HEK293T (cell line): ENCODE data around the gene BHLHE23.

Source experiments
- CTCF ChIA-PET: fragments of 350-600 bp; formaldehyde crosslinking; extraction: SDS; loops from one replicate; lab custom pipeline; 2021; ENCODE audit warnings: antibody characterized with exemption, inconsistent platforms; lab: Yijun Ruan, JAX
- POLR2A ChIA-PET: fragments of 350-600 bp; formaldehyde crosslinking; extraction: SDS; loops from one replicate; lab custom pipeline; 2020; ENCODE audit warnings: antibody characterized with exemption, inconsistent platforms; lab: Yijun Ruan, JAX
- DNase-seq: peaks from one replicate; pipeline ENCODE4 v3.0.0; 2012; ENCODE audit warnings: mixed read lengths; ENCODE audit errors: extremely low spot score
- ARNT ChIP-seq: fragments of 450-650 bp; IDR thresholded peaks from 2 replicates; pipeline ENCODE4 v1.6.1; 2017; ENCODE audit warnings: mild to moderate bottlenecking
- BHLHE40 ChIP-seq: fragments of 450-650 bp; IDR thresholded peaks from 2 replicates; pipeline ENCODE4 v1.6.1; 2016; ENCODE audit warnings: mild to moderate bottlenecking, moderate library complexity, borderline replicate concordance
- CTBP1 ChIP-seq: fragments of 450-650 bp; IDR thresholded peaks from 2 replicates; pipeline ENCODE4 v1.6.1; 2016; ENCODE audit warnings: borderline replicate concordance
- ELF4 ChIP-seq: fragments of 450-650 bp; IDR thresholded peaks from 2 replicates; pipeline ENCODE4 v1.6.1; 2017; ENCODE audit warnings: antibody characterized with exemption
- FOXA1 ChIP-seq: fragments of 450-650 bp; IDR thresholded peaks from 2 replicates; pipeline ENCODE4 v1.6.1; 2016; ENCODE audit warnings: mild to moderate bottlenecking
- FOXK2 ChIP-seq: fragments of 450-650 bp; IDR thresholded peaks from 2 replicates; pipeline ENCODE4 v1.6.1; 2016; ENCODE audit warnings: mild to moderate bottlenecking
- FOXM1 ChIP-seq: fragments of 450-650 bp; IDR thresholded peaks from 2 replicates; pipeline ENCODE4 v1.6.1; 2017; ENCODE audit warnings: mild to moderate bottlenecking, borderline replicate concordance
- HDGF ChIP-seq: fragments of 450-650 bp; IDR thresholded peaks from 2 replicates; pipeline ENCODE4 v1.6.1; 2017; ENCODE audit warnings: antibody characterized with exemption, borderline replicate concordance
- L3MBTL2 ChIP-seq: fragments of 450-650 bp; conservative IDR thresholded peaks from 2 replicates; pipeline ENCODE4 v1.6.1; 2016; ENCODE audit warnings: mild to moderate bottlenecking
- LEF1 ChIP-seq: fragments of 450-650 bp; IDR thresholded peaks from 2 replicates; pipeline ENCODE4 v1.6.1; 2017; ENCODE audit warnings: mild to moderate bottlenecking, borderline replicate concordance
- NFRKB ChIP-seq: fragments of 450-650 bp; IDR thresholded peaks from 2 replicates; pipeline ENCODE4 v1.6.1; 2016; ENCODE audit warnings: mild to moderate bottlenecking, moderate library complexity
- SP1 ChIP-seq: fragments of 450-650 bp; IDR thresholded peaks from 2 replicates; pipeline ENCODE4 v1.6.1; 2017
- SUZ12 ChIP-seq: fragments of 450-650 bp; IDR thresholded peaks from 2 replicates; pipeline ENCODE4 v1.6.1; 2016; ENCODE audit warnings: mild to moderate bottlenecking
- TARDBP ChIP-seq: fragments of 450-650 bp; IDR thresholded peaks from 2 replicates; pipeline ENCODE4 v1.6.1; 2016
- ZNF384 ChIP-seq: fragments of 450-650 bp; IDR thresholded peaks from 2 replicates; pipeline ENCODE4 v1.6.1; 2016
- TF ChIP-seq, protein P1 (sequence below): fragments of 450-650 bp; IDR thresholded peaks from 2 replicates; pipeline ENCODE4 v1.6.1; 2016

The BHLHE23 gene

GRCh38 chr20:62991863-62992262, 14.9 kb downstream of the BHLHE23 start:
- no peak for DNase-seq
- ChIA-PET POLR2A (no interaction called here), CTCF (interaction anchor here (0.5 kb wide), 1 partner anchor 99 kb away, joined by 3 read pairs; no protein-coding TSS in a partner anchor)
- TF ChIP-seq TARDBP (no peak), BHLHE40 (no peak), FOXA1 (no peak)

DNA sequence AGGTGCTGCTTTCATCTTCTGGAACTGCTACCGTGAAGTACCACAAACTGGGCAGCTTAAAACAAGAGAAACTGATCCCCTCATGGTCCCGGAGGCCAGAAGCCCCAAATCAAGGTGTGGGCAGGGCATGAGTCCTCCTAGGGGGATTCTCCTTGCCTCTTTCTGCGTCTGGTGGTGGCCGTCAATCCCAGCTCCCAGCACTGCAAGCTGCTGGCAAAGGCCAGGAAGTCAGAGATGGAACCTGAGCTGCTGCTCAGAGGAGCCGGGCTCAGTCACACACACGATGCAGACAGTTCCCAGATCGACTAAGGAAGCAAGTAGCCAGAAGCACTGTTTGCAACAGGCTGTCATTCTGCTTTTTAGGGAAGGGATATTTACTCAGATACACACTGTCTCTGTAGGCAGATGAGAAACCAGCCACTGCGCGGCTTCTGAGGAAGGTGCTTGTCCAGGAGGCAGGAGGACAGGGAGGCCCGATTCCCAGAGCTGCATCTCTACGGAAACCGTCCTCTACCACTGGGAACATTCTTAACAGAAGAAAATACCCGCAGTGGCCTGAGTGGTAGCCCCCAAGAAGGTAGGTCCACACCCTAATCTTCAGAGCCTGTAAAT, 15.5 kb downstream of the BHLHE23 start:
- DNase-seq = no peak
- TF ChIP-seq SUZ12 = no peak
- TF ChIP-seq FOXA1 = no peak
- no peak for TF ChIP-seq TARDBP
- TF ChIP-seq NFRKB = no peak
- no peak for TF ChIP-seq SP1
- no peak for TF ChIP-seq LEF1
- no peak for TF ChIP-seq FOXK2
- TF ChIP-seq ARNT = no peak
- POLR2A ChIA-PET = no interaction called here
- CTCF ChIA-PET = no interaction called here

DNA sequence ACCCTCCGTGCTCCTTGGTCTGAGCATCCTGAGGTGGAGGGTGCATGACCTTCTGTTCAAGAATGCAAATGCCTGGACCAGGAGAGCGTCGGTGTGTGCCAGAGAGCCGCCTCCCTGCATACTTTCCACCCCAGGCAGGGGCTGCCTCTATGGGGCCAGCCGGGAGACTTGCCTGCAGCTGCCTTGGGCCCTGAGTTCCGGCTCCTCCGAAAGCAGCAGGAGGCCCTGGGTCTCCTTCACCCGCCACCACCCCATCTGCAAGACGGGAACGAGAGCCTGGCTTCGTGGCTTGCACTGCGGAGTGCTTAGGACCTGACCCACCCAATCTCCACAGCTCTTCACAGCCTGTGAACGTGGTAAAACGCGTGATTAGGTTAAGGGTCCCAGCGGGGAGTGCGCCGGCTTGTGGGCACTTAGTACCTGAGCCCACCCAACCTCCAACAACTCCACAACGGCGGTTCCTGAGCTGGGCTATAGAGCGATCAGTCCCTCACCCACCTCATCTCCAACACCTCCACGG, 16.4 kb downstream of the BHLHE23 start:
- CTCF ChIA-PET = no interaction called here
- DNase-seq = no peak
- POLR2A ChIA-PET = no interaction called here
- TF ChIP-seq ELF4 = no peak
- no peak for TF ChIP-seq ARNT

DNA sequence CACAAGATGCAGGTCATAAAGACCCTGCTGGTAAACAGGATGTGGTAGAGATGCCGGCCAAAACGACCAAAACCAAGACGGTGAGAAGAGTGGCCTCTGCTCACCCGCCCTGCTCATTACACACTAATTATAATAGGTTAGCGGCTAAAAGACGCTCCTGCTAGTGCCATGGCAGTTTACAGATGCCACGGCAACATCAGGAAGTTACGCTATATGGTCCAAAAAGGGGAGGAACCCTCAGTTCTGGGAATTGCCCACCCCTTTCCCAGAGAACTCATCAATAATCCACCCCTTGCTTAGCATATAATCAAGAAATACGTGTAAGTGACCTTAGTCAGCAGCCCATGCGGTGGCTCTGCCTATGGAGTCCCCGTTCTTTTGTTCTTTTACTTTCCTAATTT, 17.6 kb downstream of the BHLHE23 start:
- DNase-seq = no peak
- TF ChIP-seq ZNF384 (no peak), BHLHE40 (no peak), FOXM1 (no peak), FOXK2 (no peak), CTBP1 (no peak), ELF4 (no peak), L3MBTL2 (no peak), ARNT (no peak), FOXA1 (no peak), HDGF (no peak), TARDBP (no peak)
- ChIA-PET POLR2A (no interaction called here), CTCF (no interaction called here)

DNA sequence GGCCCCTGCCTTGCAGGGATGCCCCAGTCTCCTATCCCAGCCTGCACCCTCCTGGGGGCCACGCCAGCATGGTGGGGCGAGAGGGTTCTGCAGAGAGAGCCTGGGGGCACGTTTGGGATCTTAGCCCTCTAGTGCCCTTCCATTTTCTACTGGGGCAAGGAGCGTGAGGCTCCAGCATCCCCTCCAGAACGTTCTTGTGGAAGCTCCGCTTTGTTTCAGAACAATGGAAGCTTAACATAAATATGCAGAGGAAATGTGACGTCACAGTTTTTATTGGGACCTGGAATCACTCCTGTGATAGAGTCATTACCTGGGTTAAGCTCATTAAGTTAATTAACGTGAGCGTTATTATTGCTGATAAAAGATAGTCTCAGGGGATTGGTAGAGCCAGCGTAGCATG, 19.6 kb downstream of the BHLHE23 start:
- POLR2A ChIA-PET = no interaction called here
- CTCF ChIA-PET = no interaction called here
- TF ChIP-seq ARNT = no peak
- TF ChIP-seq LEF1 = no peak
- no peak for TF ChIP-seq SP1
- no peak for TF ChIP-seq TARDBP
- no peak for TF ChIP-seq SUZ12
- TF ChIP-seq L3MBTL2 = no peak
- no peak for TF ChIP-seq FOXA1
- TF ChIP-seq CTBP1 = no peak
- TF ChIP-seq ELF4 = no peak
- TF ChIP-seq, protein P1, sequence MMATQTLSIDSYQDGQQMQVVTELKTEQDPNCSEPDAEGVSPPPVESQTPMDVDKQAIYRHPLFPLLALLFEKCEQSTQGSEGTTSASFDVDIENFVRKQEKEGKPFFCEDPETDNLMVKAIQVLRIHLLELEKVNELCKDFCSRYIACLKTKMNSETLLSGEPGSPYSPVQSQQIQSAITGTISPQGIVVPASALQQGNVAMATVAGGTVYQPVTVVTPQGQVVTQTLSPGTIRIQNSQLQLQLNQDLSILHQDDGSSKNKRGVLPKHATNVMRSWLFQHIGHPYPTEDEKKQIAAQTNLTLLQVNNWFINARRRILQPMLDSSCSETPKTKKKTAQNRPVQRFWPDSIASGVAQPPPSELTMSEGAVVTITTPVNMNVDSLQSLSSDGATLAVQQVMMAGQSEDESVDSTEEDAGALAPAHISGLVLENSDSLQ = no peak
- TF ChIP-seq NFRKB = no peak
- TF ChIP-seq HDGF = no peak
- no peak for TF ChIP-seq ZNF384
- no peak for DNase-seq

DNA sequence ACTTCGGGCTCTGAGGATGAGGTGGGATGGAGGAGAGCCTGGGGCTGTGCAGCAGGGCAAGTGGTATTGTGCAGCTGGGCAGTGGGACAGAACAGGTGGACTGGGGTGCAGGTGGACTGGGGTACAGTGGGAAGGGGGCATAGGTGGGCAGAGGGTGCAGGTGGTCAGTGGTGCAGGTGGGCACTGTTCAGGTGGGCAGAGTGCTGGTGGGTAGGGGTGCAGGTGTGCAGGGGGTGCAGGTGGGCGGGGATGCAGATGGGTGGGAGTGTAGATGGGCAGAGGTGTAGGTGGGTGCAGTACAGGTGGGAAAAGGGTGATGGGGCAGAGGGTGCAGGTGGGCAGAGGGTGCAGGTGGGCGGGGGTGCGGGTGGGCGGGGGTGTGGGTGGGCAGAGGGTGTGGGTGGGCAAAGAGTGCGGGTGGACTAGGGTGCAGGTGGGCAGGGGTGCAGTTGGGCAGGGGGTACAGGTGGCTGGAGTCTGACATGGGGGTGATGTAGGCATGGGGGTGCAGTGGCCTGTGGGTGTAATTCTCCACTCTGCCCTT, 20.4 kb downstream of the BHLHE23 start:
- POLR2A ChIA-PET = no interaction called here
- no peak for DNase-seq
- TF ChIP-seq LEF1 (no peak), L3MBTL2 (no peak)
- CTCF ChIA-PET = no interaction called here

DNA sequence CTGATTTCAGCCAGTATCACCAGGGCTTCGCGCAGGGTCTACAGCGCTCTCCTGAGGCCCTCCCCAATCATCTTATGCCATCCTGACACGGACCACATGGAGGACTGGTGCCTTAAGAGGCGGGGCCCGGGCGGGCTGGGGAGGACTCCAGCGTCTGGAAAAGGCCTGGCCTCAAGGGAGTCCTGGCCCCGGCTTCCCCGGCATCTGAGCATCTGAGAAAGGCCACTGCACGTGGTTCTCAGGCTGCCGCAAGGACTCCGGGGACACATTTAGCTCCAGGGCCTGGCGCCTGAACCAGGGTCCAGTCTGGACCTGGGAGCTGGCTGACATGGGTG, 21.4 kb downstream of the BHLHE23 start:
- POLR2A ChIA-PET = no interaction called here
- no peak for TF ChIP-seq TARDBP
- TF ChIP-seq FOXM1 = no peak
- no peak for TF ChIP-seq FOXK2
- TF ChIP-seq L3MBTL2 = no peak
- TF ChIP-seq, protein P1 = no peak
- TF ChIP-seq ZNF384 = no peak
- TF ChIP-seq FOXA1 = no peak
- TF ChIP-seq SUZ12 = no peak
- TF ChIP-seq BHLHE40 = no peak
- TF ChIP-seq LEF1 = no peak
- no peak for TF ChIP-seq ELF4
- no peak for TF ChIP-seq HDGF
- no peak for TF ChIP-seq CTBP1
- no peak for TF ChIP-seq NFRKB
- no peak for TF ChIP-seq ARNT
- no peak for DNase-seq
- CTCF ChIA-PET = no interaction called here
